Mesodermal cell (in vitro differentiated cells): ENCODE data around the gene ZCCHC24.

Source experiments
- H3K27ac ChIP-seq: 2 replicates; pipeline ENCODE4 v1.7.0; 2013; ENCODE audit warnings: mild to moderate bottlenecking, low read depth, low read length, moderate library complexity; ENCODE audit not compliant: severe bottlenecking
- H3K36me3 ChIP-seq: 2 replicates; pipeline ENCODE4 v1.7.1; 2013; ENCODE audit warnings: mild to moderate bottlenecking, low read length, moderate library complexity; ENCODE audit not compliant: control insufficient read depth, insufficient read depth
- H3K4me1 ChIP-seq: one replicate; pipeline ENCODE4 v1.7.1; 2013; ENCODE audit warnings: mild to moderate bottlenecking, low read length; ENCODE audit not compliant: insufficient read depth, control insufficient read depth, poor library complexity, severe bottlenecking
- H3K4me3 ChIP-seq: 2 replicates; pipeline ENCODE4 v1.7.0; 2013; ENCODE audit warnings: low read length, control low read depth, mild to moderate bottlenecking; ENCODE audit not compliant: insufficient read depth, poor library complexity, severe bottlenecking; ENCODE audit errors: extremely low read depth
- H3K9me3 ChIP-seq: 2 replicates; pipeline ENCODE4 v1.7.1; 2013; ENCODE audit warnings: mild to moderate bottlenecking, low read length, moderate library complexity; ENCODE audit not compliant: control insufficient read depth
- WGBS, 2 experiments: methylation state at CpG; one replicate each; pipeline ENCODE4 v1.1.5; 2013; ENCODE audit warnings: missing lambda C conversion rate in 2 of 2; ENCODE audit not compliant: insufficient coverage in 2 of 2; 5-methylcytosine and 5-hydroxymethylcytosine counted together

ZCCHC24 gene

GRCh38 chr10:79417266-79417665, 28.2 kb downstream of the ZCCHC24 start:
- H3K9me3 ChIP-seq, result no peaks in the 10 kb centered on the region
- WGBS, 2 experiments, result 90 to 100% methylated on average over 2 of the region's 2 CpGs
- H3K4me3 ChIP-seq, result no peak overlapping the region
- no peak overlapping the region for H3K27ac ChIP-seq
- H3K4me1 ChIP-seq, result peaks cover 29% of the 10 kb centered on the region
- peaks cover 50% of the 10 kb centered on the region for H3K36me3 ChIP-seq

- no peak overlapping the region for H3K27ac ChIP-seq
- H3K4me3 ChIP-seq, result no peak overlapping the region
- H3K9me3 ChIP-seq, result no peaks in the 10 kb centered on the region
- H3K4me1 ChIP-seq, result peaks cover 29% of the 10 kb centered on the region
- WGBS, 2 experiments, result 89 to 91% methylated on average over 8 of the region's 12 CpGs
- peaks cover 46% of the 10 kb centered on the region for H3K36me3 ChIP-seq
Observed at GRCh38 chr10:79416578-79417255, 28.7 kb downstream of the ZCCHC24 start.

- peaks cover 45% of the 10 kb centered on the region for H3K36me3 ChIP-seq
- H3K9me3 ChIP-seq, result no peaks in the 10 kb centered on the region
- no peak overlapping the region for H3K4me3 ChIP-seq
- no peak overlapping the region for H3K27ac ChIP-seq
- H3K4me1 ChIP-seq, result peaks cover 26% of the 10 kb centered on the region
- WGBS, 2 experiments, result 73 to 94% methylated on average over 4 to 8 of the region's 12 CpGs
Observed at GRCh38 chr10:79415736-79416577, 29.5 kb downstream of the ZCCHC24 start.

GRCh38 chr10:79414714-79415113, 30.7 kb downstream of the ZCCHC24 start:
- Histone ChIP-seq H3K36me3 (peaks cover 49% of the 10 kb centered on the region), H3K4me1 (peaks cover 22% of the 10 kb centered on the region), H3K4me3 (no peak overlapping the region), H3K27ac (no peak overlapping the region), H3K9me3 (no peaks in the 10 kb centered on the region)
- 83 to 85% methylated on average over 2 to 3 of the region's 3 CpGs for WGBS, 2 experiments

GRCh38 chr10:79413196-79413595, 32.2 kb downstream of the ZCCHC24 start:
- H3K9me3 ChIP-seq, result no peaks in the 10 kb centered on the region
- 73 to 80% methylated on average over 5 to 10 of the region's 10 CpGs for WGBS, 2 experiments
- peaks cover 26% of the 10 kb centered on the region for H3K4me1 ChIP-seq
- no peak overlapping the region for H3K4me3 ChIP-seq
- H3K36me3 ChIP-seq, result peaks cover 40% of the 10 kb centered on the region
- peak overlapping the region; percentile 36 for H3K27ac ChIP-seq

GRCh38 chr10:79412516-79412915, 32.9 kb downstream of the ZCCHC24 start:
- Histone ChIP-seq H3K9me3 (no peaks in the 10 kb centered on the region), H3K4me3 (no peak overlapping the region), H3K36me3 (peaks cover 37% of the 10 kb centered on the region), H3K4me1 (peaks cover 26% of the 10 kb centered on the region), H3K27ac (no peak overlapping the region)
- 92 to 94% methylated on average over 11 of the region's 11 CpGs for WGBS, 2 experiments

- WGBS, 2 experiments, result 93 to 94% methylated on average over 19 to 22 of the region's 22 CpGs
- H3K9me3 ChIP-seq, result no peaks in the 10 kb centered on the region
- H3K4me3 ChIP-seq, result no peak overlapping the region
- H3K36me3 ChIP-seq, result peaks cover 36% of the 10 kb centered on the region
- H3K27ac ChIP-seq, result no peak overlapping the region
- H3K4me1 ChIP-seq, result peaks cover 33% of the 10 kb centered on the region
Observed at GRCh38 chr10:79411546-79412495, 33.6 kb downstream of the ZCCHC24 start.

- Histone ChIP-seq H3K4me3 (no peak overlapping the region), H3K27ac (no peak overlapping the region), H3K9me3 (no peaks in the 10 kb centered on the region), H3K36me3 (peaks cover 26% of the 10 kb centered on the region), H3K4me1 (peaks cover 46% of the 10 kb centered on the region)
- WGBS, 2 experiments, result 88 to 96% methylated on average over 10 of the region's 10 CpGs
Observed at GRCh38 chr10:79410315-79411094, 34.9 kb downstream of the ZCCHC24 start.

- Histone ChIP-seq H3K4me1 (peaks cover 48% of the 10 kb centered on the region), H3K4me3 (no peak overlapping the region), H3K27ac (peak overlapping the region; percentile 41), H3K36me3 (peaks cover 19% of the 10 kb centered on the region), H3K9me3 (no peaks in the 10 kb centered on the region)
- WGBS, 2 experiments, result 84 to 89% methylated on average over 3 to 8 of the region's 9 CpGs
Observed at GRCh38 chr10:79409726-79410085, 35.7 kb downstream of the ZCCHC24 start.
